HG03159 (cell line): Measurements from ENCODE around the gene C2CD4D.
"Not testable (repeated sequence)": the region's sequence is repeated elsewhere in the genome, so short reads cannot be mapped to it uniquely, and the experiment has no call there.

Experiments used
- ATAC-seq: cut with Tn5 transposase; IDR thresholded peaks from one replicate; pipeline ENCODE4 v1.9.1; 2021; ENCODE audit warnings: mild to moderate bottlenecking, moderate library complexity; ENCODE audit not compliant: unreplicated experiment

C2CD4D gene

GRCh38 chr1:151839457-151840403 lies at the start of gene C2CD4D:
Gene C2CD4D, minus strand, starts transcription at chr1:151839820. Its CDS starts 831 bp downstream, at chr1:151838989.
- no peak for ATAC-seq

GRCh38 chr1:151888972-151889570 lies 49.5 kb upstream of the C2CD4D start:
- ATAC-seq, result no peak

GRCh38 chr1:151887028-151887427 lies 47.4 kb upstream of the C2CD4D start:
- no peak for ATAC-seq

- ATAC-seq, result no peak
Measured at GRCh38 chr1:151885479-151885878, 45.9 kb upstream of the C2CD4D start.

GRCh38 chr1:151884879-151885278 lies 45.3 kb upstream of the C2CD4D start:
- not testable (repeated sequence) for ATAC-seq

- not testable (repeated sequence) for ATAC-seq
Measured at GRCh38 chr1:151884445-151884844, 44.8 kb upstream of the C2CD4D start.

- not testable (repeated sequence) for ATAC-seq
Measured at GRCh38 chr1:151883898-151884297, 44.3 kb upstream of the C2CD4D start.

- ATAC-seq, result not testable (repeated sequence)
Measured at GRCh38 chr1:151882918-151883317, 43.3 kb upstream of the C2CD4D start.

- ATAC-seq, result no peak
Measured at GRCh38 chr1:151882466-151882865, 42.8 kb upstream of the C2CD4D start.

- no peak for ATAC-seq
Measured at GRCh38 chr1:151881479-151881878, 41.9 kb upstream of the C2CD4D start.

- ATAC-seq, result no peak
Measured at GRCh38 chr1:151875419-151876097, 35.9 kb upstream of the C2CD4D start.

- ATAC-seq, result not testable (repeated sequence)
Measured at GRCh38 chr1:151872776-151873175, 33.2 kb upstream of the C2CD4D start.

GRCh38 chr1:151871284-151872030 lies 31.8 kb upstream of the C2CD4D start:
- no peak for ATAC-seq

GRCh38 chr1:151868486-151868885 lies 28.9 kb upstream of the C2CD4D start:
- ATAC-seq, result no peak

GRCh38 chr1:151867765-151868411 lies 28.3 kb upstream of the C2CD4D start:
- ATAC-seq, result no peak

GRCh38 chr1:151867321-151867720 lies 27.7 kb upstream of the C2CD4D start:
- no peak for ATAC-seq

GRCh38 chr1:151864411-151864810 lies 24.8 kb upstream of the C2CD4D start:
- no peak for ATAC-seq

GRCh38 chr1:151862604-151863003 lies 23.0 kb upstream of the C2CD4D start:
- ATAC-seq, result no peak

GRCh38 chr1:151860504-151861187 lies 21.0 kb upstream of the C2CD4D start:
- ATAC-seq, result no peak

- ATAC-seq, result no peak
Measured at GRCh38 chr1:151859891-151860293, 20.3 kb upstream of the C2CD4D start.
